A172 (cell line): ENCODE results near the gene TFR2. TPM values are rescaled to one million over a fixed set of nuclear protein-coding genes. Genes with fewer than 3 reads are reported as not detected.

Experiments
- DNase-seq: peaks from one replicate; pipeline ENCODE4 v3.0.0-alpha.2; 2015; ENCODE audit warnings: low spot score
- total RNA-seq: library from RNA; depleted of rRNA; stranded (reverse); fragments of >200 nt; shearing (Covaris generic); gene quantifications from 2 replicates; pipeline ENCODE4 v1.2.3, GENCODE V29; 2014; rRNA removed

Gene TFR2
- total RNA-seq, 1 experiment from 2014 or later: not detected

GRCh38 chr7:100573691-100574361, 67.5 kb downstream of the TFR2 start, which contains the start of gene SAP25:
Gene SAP25 (minus strand): TSS chr7:100573900. CDS start chr7:100573742, 158 bp downstream.
- DNase-seq: no peak

GRCh38 chr7:100572949-100573675, 68.2 kb downstream of the TFR2 start:
- DNase-seq: no peak

- no peak for DNase-seq
These were observed 68.9 kb downstream of the TFR2 start for GRCh38 chr7:100572281-100572948.

GRCh38 chr7:100571829-100572116, 69.6 kb downstream of the TFR2 start:
- DNase-seq: no peak

- DNase-seq: no peak
These were observed 70.2 kb downstream of the TFR2 start for GRCh38 chr7:100570954-100571828.

Other genes starting within 250 kb of the TFR2 start
- 2.9 and 3.7 TPM in 2 replicates for gene ZCWPW1, start 212.8 kb downstream of the TFR2 start, total RNA-seq
- gene MEPCE, start 211.7 kb downstream of the TFR2 start, total RNA-seq: 33.4 and 34.8 TPM in 2 replicates
- 55.0 and 67.7 TPM in 2 replicates for gene PPP1R35, start 205.1 kb downstream of the TFR2 start, total RNA-seq
- 0.60 and 8.3 TPM in 2 replicates for gene SPACDR, start 177.3 kb downstream of the TFR2 start, total RNA-seq
- 26.6 and 32.6 TPM in 2 replicates for gene TSC22D4, start 162.3 kb downstream of the TFR2 start, total RNA-seq
- gene NYAP1, start 157.6 kb downstream of the TFR2 start, total RNA-seq: 0.07 TPM in 1 of 2 replicates, not detected in the other
- 6.8 and 8.8 TPM in 2 replicates for gene AGFG2, start 102.3 kb downstream of the TFR2 start, total RNA-seq
- 0.19 and 0.55 TPM in 2 replicates for gene SAP25, start 67.7 kb downstream of the TFR2 start, total RNA-seq
- 10.7 and 11.4 TPM in 2 replicates for gene LRCH4, start 55.4 kb downstream of the TFR2 start, total RNA-seq
- gene FBXO24, start 55.2 kb downstream of the TFR2 start, total RNA-seq: 0.48 TPM in 1 of 2 replicates, not detected in the other
- 18.0 and 38.9 TPM in 2 replicates for gene PCOLCE, start 39.2 kb downstream of the TFR2 start, total RNA-seq
- gene MOSPD3, start 29.0 kb downstream of the TFR2 start, total RNA-seq: 6.9 and 19.3 TPM in 2 replicates
- not detected in 2 replicates for gene ACTL6B, start 14.9 kb upstream of the TFR2 start, total RNA-seq
- gene GNB2, start 32.2 kb upstream of the TFR2 start, total RNA-seq: 94.3 and 104 TPM in 2 replicates
- 12.5 and 16.6 TPM in 2 replicates for gene GIGYF1, start 52.7 kb upstream of the TFR2 start, total RNA-seq
- 76.9 and 110 TPM in 2 replicates for gene POP7, start 64.6 kb upstream of the TFR2 start, total RNA-seq
- not detected in 2 replicates for gene EPO, start 78.9 kb upstream of the TFR2 start, total RNA-seq
- not detected in 2 replicates for gene ZAN, start 92.0 kb upstream of the TFR2 start, total RNA-seq
- gene EPHB4, start 186.0 kb upstream of the TFR2 start, total RNA-seq: 46.0 and 65.3 TPM in 2 replicates
- gene SLC12A9, start 211.2 kb upstream of the TFR2 start, total RNA-seq: 9.6 and 12.4 TPM in 2 replicates
- gene TRIP6, start 225.8 kb upstream of the TFR2 start, total RNA-seq: 157 and 180 TPM in 2 replicates
- 78.3 and 86.7 TPM in 2 replicates for gene SRRT, start 233.6 kb upstream of the TFR2 start, total RNA-seq
- gene UFSP1, start 248.2 kb upstream of the TFR2 start, total RNA-seq: 1.8 and 3.3 TPM in 2 replicates